ENCODE results near the gene HECTD3.
A peak's percentile ranks its signal among the peaks of the same experiment; 100 is the strongest.
"Not testable (repeated sequence)": the region's sequence is repeated elsewhere in the genome, so short reads cannot be mapped to it uniquely, and the experiment has no call there.

The HECTD3 gene

GRCh38 chr1:45014321-45015028 is 3.4 kb upstream of the HECTD3 start:
- peak; percentile 33 to 79 (median 64) for DNase-seq

- no peak for DNase-seq
Measured at GRCh38 chr1:45013551-45014209, 2.6 kb upstream of the HECTD3 start.

- peak in 2 of 5 experiments; percentile 11 to 28 for DNase-seq
Measured at GRCh38 chr1:45012639-45013278, 1.6 kb upstream of the HECTD3 start.

- peak; percentile 53 to 98 (median 84) for DNase-seq
Measured at GRCh38 chr1:45011837-45012638, 914 bp upstream of the HECTD3 start, which contains the start of gene UROD. Gene UROD, plus strand, starts transcription at chr1:45012254. Its CDS starts 12 bp downstream, at chr1:45012266.

GRCh38 chr1:45009956-45010854 is 919 bp downstream of the HECTD3 start:
- DNase-seq: peak in 2 of 5 experiments; percentile 21 to 55

GRCh38 chr1:45009296-45009865 is 1.7 kb downstream of the HECTD3 start:
- no peak for DNase-seq

GRCh38 chr1:45008516-45008915 is 2.6 kb downstream of the HECTD3 start:
- no peak for DNase-seq

- no peak for DNase-seq
Measured at GRCh38 chr1:45008076-45008475, 3.0 kb downstream of the HECTD3 start.

- no peak for DNase-seq
Measured at GRCh38 chr1:45007311-45007710, 3.8 kb downstream of the HECTD3 start.

GRCh38 chr1:45005761-45006160 is 5.4 kb downstream of the HECTD3 start:
- DNase-seq: no peak

GRCh38 chr1:45004281-45004920 is 6.7 kb downstream of the HECTD3 start:
- no peak for DNase-seq

- no peak for DNase-seq
Measured at GRCh38 chr1:45003741-45004140, 7.4 kb downstream of the HECTD3 start.

GRCh38 chr1:45002650-45003645 is 8.2 kb downstream of the HECTD3 start:
- no peak for DNase-seq

- DNase-seq: not testable (repeated sequence)
Measured at GRCh38 chr1:45001576-45001975, 9.5 kb downstream of the HECTD3 start.

- DNase-seq: no peak
Measured at GRCh38 chr1:45001011-45001481, 10.1 kb downstream of the HECTD3 start.

GRCh38 chr1:44999232-44999631 is 11.9 kb downstream of the HECTD3 start:
- DNase-seq: no peak

GRCh38 chr1:44995467-44996238 is 15.5 kb downstream of the HECTD3 start:
- DNase-seq: no peak

GRCh38 chr1:44994309-44994898 is 16.7 kb downstream of the HECTD3 start:
- DNase-seq: no peak
